ENCODE results near the gene PLSCR1. TPM values are rescaled to one million over a fixed set of nuclear protein-coding genes. Genes with fewer than 3 reads are reported as not detected.

PLSCR1 gene
- total RNA-seq, 1 experiment from 2014 or later: 48.9 TPM

GRCh38 chr3:146560678-146561077 lies 16.3 kb upstream of the PLSCR1 start:
- no peaks in the 10 kb centered on the region for H3K79me1 ChIP-seq (ENCODE audit: insufficient read depth, low read depth, low read length, poor library complexity, severe bottlenecking)
- H3K14ac ChIP-seq (ENCODE audit: insufficient read depth, low read length): no peak overlapping the region
- no peaks in the 10 kb centered on the region for H3K79me2 ChIP-seq (ENCODE audit: insufficient read depth, low read length)
- H3K4me1 ChIP-seq (ENCODE audit: insufficient read depth, low read length): no peaks in the 10 kb centered on the region
- DNase-seq: no peak
- no peaks in the 10 kb centered on the region for H3K9me3 ChIP-seq (ENCODE audit: control insufficient read depth, low read depth, low read length)
- no peak overlapping the region for H3K27ac Mint-ChIP-seq
- H4K8ac ChIP-seq (replicated peaks; ENCODE audit: insufficient read length, low read depth, low read length): no peak overlapping the region
- H2BK120ac ChIP-seq (ENCODE audit: low read depth, low read length, poor library complexity, severe bottlenecking): no peak overlapping the region
- H3K4me1 Mint-ChIP-seq: no peaks in the 10 kb centered on the region
- H2BK12ac ChIP-seq (ENCODE audit: insufficient read length, low read depth, low read length): no peak overlapping the region
- H4K5ac ChIP-seq (ENCODE audit: insufficient read length, low read depth, low read length): no peak overlapping the region
- H3K56ac ChIP-seq (ENCODE audit: insufficient read length, low read depth, low read length): no peak overlapping the region
- no peak overlapping the region for H2AFZ ChIP-seq (ENCODE audit: low read length)
- H3K9ac ChIP-seq (ENCODE audit: extremely low read depth, insufficient read length, low read length): no peak overlapping the region
- no peaks in the 10 kb centered on the region for H3K23me2 ChIP-seq (ENCODE audit: insufficient read length, low read depth, low read length, poor library complexity, severe bottlenecking)
- no peak overlapping the region for H3T11ph ChIP-seq (ENCODE audit: low read length)
- H3K18ac ChIP-seq (ENCODE audit: insufficient read length, low read depth, low read length): no peak overlapping the region
- no peaks in the 10 kb centered on the region for H4K20me1 ChIP-seq (ENCODE audit: control insufficient read depth, insufficient read depth, insufficient read length)
- H3K36me3 Mint-ChIP-seq (ENCODE audit: insufficient read depth in 1 of 3, low read depth in 3 of 3): peaks cover 0 to 18% (median 9%) of the 10 kb centered on the region in 3 experiments; a peak in 5 of 7 replicates
- H4K91ac ChIP-seq (ENCODE audit: insufficient read length, low read depth, low read length): no peak overlapping the region
- TF ChIP-seq, protein P1, sequence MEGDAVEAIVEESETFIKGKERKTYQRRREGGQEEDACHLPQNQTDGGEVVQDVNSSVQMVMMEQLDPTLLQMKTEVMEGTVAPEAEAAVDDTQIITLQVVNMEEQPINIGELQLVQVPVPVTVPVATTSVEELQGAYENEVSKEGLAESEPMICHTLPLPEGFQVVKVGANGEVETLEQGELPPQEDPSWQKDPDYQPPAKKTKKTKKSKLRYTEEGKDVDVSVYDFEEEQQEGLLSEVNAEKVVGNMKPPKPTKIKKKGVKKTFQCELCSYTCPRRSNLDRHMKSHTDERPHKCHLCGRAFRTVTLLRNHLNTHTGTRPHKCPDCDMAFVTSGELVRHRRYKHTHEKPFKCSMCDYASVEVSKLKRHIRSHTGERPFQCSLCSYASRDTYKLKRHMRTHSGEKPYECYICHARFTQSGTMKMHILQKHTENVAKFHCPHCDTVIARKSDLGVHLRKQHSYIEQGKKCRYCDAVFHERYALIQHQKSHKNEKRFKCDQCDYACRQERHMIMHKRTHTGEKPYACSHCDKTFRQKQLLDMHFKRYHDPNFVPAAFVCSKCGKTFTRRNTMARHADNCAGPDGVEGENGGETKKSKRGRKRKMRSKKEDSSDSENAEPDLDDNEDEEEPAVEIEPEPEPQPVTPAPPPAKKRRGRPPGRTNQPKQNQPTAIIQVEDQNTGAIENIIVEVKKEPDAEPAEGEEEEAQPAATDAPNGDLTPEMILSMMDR (conservative IDR thresholded peaks at IDR 0.05): no peak
- no peak overlapping the region for H3K4me2 ChIP-seq (ENCODE audit: insufficient read depth, insufficient read length, low read length)
- H3K23ac ChIP-seq (ENCODE audit: insufficient read length, low read depth, low read length): no peak overlapping the region
- no CpG with 5 or more reads among the region's 2 CpGs for WGBS (ENCODE audit: extremely low coverage, insufficient read length, low lambda C conversion rate)
- no peak overlapping the region for H3K4ac ChIP-seq (ENCODE audit: low read depth, low read length)
- H3K27me3 Mint-ChIP-seq (ENCODE audit: low read depth): peaks cover 2% of the 10 kb centered on the region
- H2BK20ac ChIP-seq (ENCODE audit: low read depth, low read length, poor library complexity, severe bottlenecking): no peak overlapping the region
- no peak overlapping the region for H2AK5ac ChIP-seq (ENCODE audit: insufficient read length, low read length)
- H3K9me3 Mint-ChIP-seq: peaks cover 4 to 13% of the 10 kb centered on the region in 2 experiments; a peak in 3 of 5 replicates
- H3K27ac ChIP-seq (ENCODE audit: insufficient read length, low read depth, low read length): no peak overlapping the region
- no peaks in the 10 kb centered on the region for H3K27me3 ChIP-seq (ENCODE audit: insufficient read depth, low read length)
- no peak overlapping the region for H3K4me3 Mint-ChIP-seq
- no peak overlapping the region for H2BK15ac ChIP-seq (ENCODE audit: low read depth, low read length)
- H2BK5ac ChIP-seq (ENCODE audit: insufficient read length, low read length): no peak overlapping the region

All from H9 (cell line).